A549 (cell line): ENCODE data around the gene ARMC7. TPM values are rescaled to one million over a fixed set of nuclear protein-coding genes. Genes with fewer than 3 reads are reported as not detected.

Source experiments
- ATOH8 ChIP-seq: fragments of 250-450 bp; sonication (Bioruptor Pico); IDR thresholded peaks from 2 replicates; pipeline ENCODE4 v1.5.0; 2020; ENCODE audit warnings: low read depth, mild to moderate bottlenecking, moderate library complexity
- CBX8 ChIP-seq: fragments of 200-600 bp; sonication (generic); IDR thresholded peaks from 2 replicates; pipeline ENCODE4 v1.6.1; 2016
- EHF ChIP-seq: fragments of 250-450 bp; sonication (Bioruptor Pico); IDR thresholded peaks from 2 replicates; pipeline ENCODE4 v1.5.0; 2020; ENCODE audit warnings: mild to moderate bottlenecking
- ELK1 ChIP-seq: fragments of 150-350 bp; IDR thresholded peaks from 2 replicates; pipeline ENCODE4 v1.6.1; 2014; ENCODE audit warnings: low read depth, mild to moderate bottlenecking, low read length
- FOSL2 ChIP-seq, 2 experiments: fragments of 450-650 bp in 1 of 2; fragments of >200 bp in 1 of 2; sonication (Bioruptor Twin) in 1 of 2; formaldehyde crosslinking; IDR thresholded peaks; 2 replicates each; pipeline versions ENCODE4 v1.5.0 to v1.6.1; 2016 to 2020; ENCODE audit warnings: mild to moderate bottlenecking in 1 of 2, moderate library complexity in 1 of 2
- HES2 ChIP-seq: fragments of >200 bp; sonication (Bioruptor Twin); formaldehyde crosslinking; IDR thresholded peaks from 2 replicates; pipeline ENCODE4 v1.6.1; 2016
- HEYL ChIP-seq: fragments of 250-450 bp; sonication (Bioruptor Pico); IDR thresholded peaks from 2 replicates; pipeline ENCODE4 v1.8.0; 2021; ENCODE audit warnings: mild to moderate bottlenecking, moderate library complexity
- HOXA7 ChIP-seq: fragments of 250-450 bp; sonication (Bioruptor Pico); IDR thresholded peaks from 2 replicates; pipeline ENCODE4 v1.5.0; 2020; ENCODE audit warnings: mild to moderate bottlenecking, moderate library complexity
- HOXB13 ChIP-seq: fragments of 250-450 bp; sonication (Bioruptor Pico); IDR thresholded peaks from 2 replicates; pipeline ENCODE4 v1.5.0; 2020; ENCODE audit warnings: low read depth, mild to moderate bottlenecking, moderate library complexity
- HOXB5 ChIP-seq: fragments of 250-450 bp; sonication (Bioruptor Pico); IDR thresholded peaks from 2 replicates; pipeline ENCODE4 v1.5.0; 2020; ENCODE audit warnings: mild to moderate bottlenecking, moderate library complexity
- JUN ChIP-seq, 2 experiments: fragments of >200 bp; sonication (Bioruptor Twin); formaldehyde crosslinking; IDR thresholded peaks; 2 replicates in 1 of 2; 3 replicates in 1 of 2; pipeline ENCODE4 v1.6.1; 2016 to 2017
- KDM1A ChIP-seq: fragments of 200-600 bp; sonication (generic); IDR thresholded peaks from 2 replicates; pipeline ENCODE4 v1.6.1; 2016; ENCODE audit warnings: low read depth, mild to moderate bottlenecking
- KDM5A ChIP-seq: fragments of 200-600 bp; sonication (generic); IDR thresholded peaks from 2 replicates; pipeline ENCODE4 v1.6.1; 2016; ENCODE audit warnings: antibody characterized with exemption, mild to moderate bottlenecking
- MAX ChIP-seq: IDR thresholded peaks from 2 replicates; pipeline ENCODE4 v1.6.1; 2012
- NFE2L2 ChIP-seq: fragments of 150-350 bp; conservative IDR thresholded peaks from 2 replicates; pipeline ENCODE4 v1.6.1; 2014; ENCODE audit warnings: low read length
- PHF8 ChIP-seq: fragments of 200-600 bp; sonication (generic); IDR thresholded peaks from 2 replicates; pipeline ENCODE4 v1.6.1; 2016; ENCODE audit warnings: low read depth, mild to moderate bottlenecking, antibody characterized with exemption, moderate library complexity, borderline replicate concordance
- RAD21 ChIP-seq, 2 experiments: fragments of >200 bp in 1 of 2; sonication (Bioruptor Twin) in 1 of 2; formaldehyde crosslinking in 1 of 2; IDR thresholded peaks in 1 of 2; conservative IDR thresholded peaks in 1 of 2; 2 replicates in 1 of 2; 3 replicates in 1 of 2; pipeline ENCODE4 v1.6.1; 2012 to 2018; ENCODE audit warnings: inconsistent platforms in 1 of 2
- RCOR1 ChIP-seq: fragments of 150-350 bp; IDR thresholded peaks from 2 replicates; pipeline ENCODE4 v1.6.1; 2014; ENCODE audit warnings: antibody characterized with exemption, low read length, low read depth
- REST ChIP-seq: fragments of 200-600 bp; sonication (generic); IDR thresholded peaks from 2 replicates; pipeline ENCODE4 v1.6.1; 2016; ENCODE audit warnings: antibody characterized with exemption, mild to moderate bottlenecking, moderate library complexity
- RFX5 ChIP-seq: fragments of 450-650 bp; IDR thresholded peaks from 2 replicates; pipeline ENCODE4 v1.7.1; 2014; ENCODE audit warnings: antibody characterized with exemption, mild to moderate bottlenecking, moderate library complexity
- SMC3 ChIP-seq: fragments of >200 bp; sonication (Bioruptor Twin); formaldehyde crosslinking; IDR thresholded peaks from 3 replicates; pipeline ENCODE4 v1.6.1; 2018; ENCODE audit warnings: inconsistent platforms
- TP53 ChIP-seq: fragments of 250-450 bp; sonication (Bioruptor Pico); IDR thresholded peaks from 2 replicates; pipeline ENCODE4 v1.5.0; 2021; ENCODE audit warnings: mild to moderate bottlenecking, moderate library complexity
- ZC3H11A ChIP-seq: fragments of 450-650 bp; IDR thresholded peaks from 2 replicates; pipeline ENCODE4 v1.6.1; 2014; ENCODE audit warnings: antibody characterized with exemption, mild to moderate bottlenecking
- polyA plus RNA-seq, 4 experiments: library from polyadenylated mRNA; depleted of rRNA in 3 of 4; stranded (reverse); fragments of >200 nt; fragmentation: RNase III in 1 of 4; extraction: RNeasy Plus Mini Kit Qiagen cat#74134 plus additional on column Dnase treatment in 1 of 4; gene quantifications; 2 replicates in 3 of 4; 3 replicates in 1 of 4; pipeline ENCODE4 v1.2.3, GENCODE V29; 2011 to 2017

The ARMC7 gene
- polyA plus RNA-seq, 2 of the 4 experiments (the other 2 are of a cell fraction): 8.5 to 12.6 TPM

- TF ChIP-seq ELK1 (no peak), KDM1A (no peak), RFX5 (peak; percentile 59), HOXA7 (CRISPR knock-in tag) (peak; percentile 95), TP53 (peak; percentile 90), ATOH8 (CRISPR knock-in tag) (peak; percentile 91), RCOR1 (0 out of 2 replicates have a peak, but pooled peaks have one; percentile 45), EHF (CRISPR knock-in tag) (peak; percentile 98), FOSL2 (IDR thresholded peaks at IDR 0.05) (peak; percentile 98), FOSL2 (CRISPR knock-in tag; IDR thresholded peaks at IDR 0.05) (peak; percentile 100), SMC3 (peak; percentile 46; the same call in 2 of the 3 replicates), ZC3H11A (no peak), HES2 (no peak), PHF8 (no peak), MAX (peak; percentile 97), REST (no peak), NFE2L2 (peak; percentile 87), HOXB13 (peak; percentile 98), HEYL (CRISPR knock-in tag) (peak; percentile 95), JUN (IDR thresholded peaks at IDR 0.05) (peak; percentile 94 to 99), RAD21 (conservative IDR thresholded peaks at IDR 0.05 in 1 of 2, IDR thresholded peaks at IDR 0.05 in 1 of 2) (peak; percentile 30 to 39; a peak in 4 of 5 replicates), HOXB5 (CRISPR knock-in tag) (peak; percentile 97), KDM5A (no peak), CBX8 (no peak)
These were observed 14.5 kb downstream of the ARMC7 start (continued) for GRCh38 chr17:75124041-75124818.
